Measurements from ENCODE around the gene HEG1.

The HEG1 gene

DNA sequence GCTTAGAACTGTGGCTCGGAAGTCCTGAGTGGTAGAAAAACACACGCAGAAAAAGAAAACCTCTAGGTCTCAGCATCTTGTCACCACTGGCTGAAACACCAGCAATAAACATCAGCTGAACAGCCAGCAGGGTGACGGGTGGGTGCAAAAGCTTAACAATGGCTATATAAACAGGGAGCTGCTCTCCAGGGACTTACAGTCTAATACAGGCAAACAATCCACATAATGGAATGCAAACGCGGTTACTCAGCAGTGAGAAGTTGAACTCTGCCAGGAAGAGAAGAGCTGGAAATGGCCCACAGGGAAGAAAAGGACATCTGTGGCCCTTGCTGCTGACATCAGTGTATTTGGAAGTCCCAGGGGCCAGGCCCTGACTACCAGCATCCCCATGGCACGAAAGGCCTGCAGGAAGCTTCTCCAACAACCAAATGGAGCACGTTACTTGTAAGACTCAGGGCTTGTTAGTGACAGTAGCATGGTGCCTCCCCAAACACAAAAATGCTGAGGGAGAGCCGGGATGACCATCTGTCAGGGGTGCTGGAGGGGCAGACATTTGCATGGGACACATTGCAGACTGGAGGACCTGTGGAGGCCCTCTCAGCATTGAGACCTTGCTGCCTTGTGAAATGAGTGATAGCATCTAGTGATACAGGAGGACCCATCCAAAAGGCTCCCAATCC, 3.0 kb downstream of the HEG1 start:
- TF ChIP-seq, protein P1, sequence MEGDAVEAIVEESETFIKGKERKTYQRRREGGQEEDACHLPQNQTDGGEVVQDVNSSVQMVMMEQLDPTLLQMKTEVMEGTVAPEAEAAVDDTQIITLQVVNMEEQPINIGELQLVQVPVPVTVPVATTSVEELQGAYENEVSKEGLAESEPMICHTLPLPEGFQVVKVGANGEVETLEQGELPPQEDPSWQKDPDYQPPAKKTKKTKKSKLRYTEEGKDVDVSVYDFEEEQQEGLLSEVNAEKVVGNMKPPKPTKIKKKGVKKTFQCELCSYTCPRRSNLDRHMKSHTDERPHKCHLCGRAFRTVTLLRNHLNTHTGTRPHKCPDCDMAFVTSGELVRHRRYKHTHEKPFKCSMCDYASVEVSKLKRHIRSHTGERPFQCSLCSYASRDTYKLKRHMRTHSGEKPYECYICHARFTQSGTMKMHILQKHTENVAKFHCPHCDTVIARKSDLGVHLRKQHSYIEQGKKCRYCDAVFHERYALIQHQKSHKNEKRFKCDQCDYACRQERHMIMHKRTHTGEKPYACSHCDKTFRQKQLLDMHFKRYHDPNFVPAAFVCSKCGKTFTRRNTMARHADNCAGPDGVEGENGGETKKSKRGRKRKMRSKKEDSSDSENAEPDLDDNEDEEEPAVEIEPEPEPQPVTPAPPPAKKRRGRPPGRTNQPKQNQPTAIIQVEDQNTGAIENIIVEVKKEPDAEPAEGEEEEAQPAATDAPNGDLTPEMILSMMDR (IDR thresholded peaks at IDR 0.05): no peak
- Histone ChIP-seq H3K27ac (peak overlapping the region; percentile 96), H3K9me3 (no peaks in the 10 kb centered on the region), H3K36me3 (no peaks in the 10 kb centered on the region), H3K27me3 (no peaks in the 10 kb centered on the region), H3K4me3 (peak overlapping the region; percentile 23 to 83), H3K4me1 (peaks cover 0 to 77% (median 47%) of the 10 kb centered on the region in 4 donors)
- DNase-seq: no peak
- intact Hi-C loops (cut with DNase I; ENCODE audit: low total_unique reads): loop anchor here (10.0 kb wide), 2 partner anchors 92 to 268 kb away; no protein-coding TSS in a partner anchor

DNA sequence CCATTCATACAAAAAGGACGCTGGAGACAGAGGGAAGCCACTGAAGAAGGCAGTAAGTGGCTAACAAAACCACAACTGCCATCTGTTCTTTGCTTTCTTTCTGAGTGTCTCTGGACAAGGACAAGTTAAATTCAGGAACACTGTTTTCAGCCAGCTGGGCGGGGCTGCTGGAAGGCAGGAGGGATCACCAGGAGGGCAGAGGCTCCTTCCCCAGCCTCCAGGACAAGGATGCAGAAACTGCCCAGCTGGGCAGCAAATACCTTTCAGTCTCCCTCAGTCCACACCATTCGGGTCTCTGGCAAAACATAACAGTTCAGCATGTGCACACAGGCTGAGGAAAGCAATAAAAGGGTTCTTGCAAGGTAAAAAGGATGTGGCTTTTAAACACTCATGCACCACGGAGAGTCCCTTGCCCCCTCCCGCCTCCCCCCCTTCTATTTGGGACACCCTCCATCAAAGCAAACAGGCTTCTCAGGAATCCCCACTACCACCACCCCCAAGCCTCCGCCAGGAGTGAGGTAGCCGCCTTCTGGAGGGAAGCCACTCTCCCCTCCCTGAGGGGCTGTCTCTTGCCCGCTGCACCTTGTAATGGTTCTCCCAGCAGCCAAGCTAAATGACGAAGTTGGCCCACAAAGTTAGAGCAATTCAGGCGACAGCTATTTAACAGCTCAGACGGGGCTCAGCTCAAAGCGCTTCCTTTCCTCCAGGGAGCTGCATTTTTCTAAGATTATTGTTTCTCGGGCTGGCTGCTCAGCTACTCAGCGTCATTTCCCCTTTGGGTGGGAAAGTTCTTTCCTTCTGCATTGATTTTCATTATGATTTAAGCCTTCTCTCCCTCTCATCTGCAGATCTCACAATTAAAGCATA, 3.8 kb downstream of the HEG1 start:
- DNase-seq: peak; percentile 64 to 81
- H3K27me3 ChIP-seq: no peaks in the 10 kb centered on the region
- intact Hi-C loops (cut with DNase I; ENCODE audit: low total_unique reads): loop anchor here (10.0 kb wide), 2 partner anchors 93 to 267 kb away; no protein-coding TSS in a partner anchor
- TF ChIP-seq, protein P1 (IDR thresholded peaks at IDR 0.05): no peak
- H3K4me1 ChIP-seq: peaks cover 0 to 69% (median 43%) of the 10 kb centered on the region in 4 donors
- H3K4me3 ChIP-seq: peak overlapping the region; percentile 23 to 83
- H3K27ac ChIP-seq: peak overlapping the region; percentile 96
- no peaks in the 10 kb centered on the region for H3K9me3 ChIP-seq
- H3K36me3 ChIP-seq: no peaks in the 10 kb centered on the region

DNA sequence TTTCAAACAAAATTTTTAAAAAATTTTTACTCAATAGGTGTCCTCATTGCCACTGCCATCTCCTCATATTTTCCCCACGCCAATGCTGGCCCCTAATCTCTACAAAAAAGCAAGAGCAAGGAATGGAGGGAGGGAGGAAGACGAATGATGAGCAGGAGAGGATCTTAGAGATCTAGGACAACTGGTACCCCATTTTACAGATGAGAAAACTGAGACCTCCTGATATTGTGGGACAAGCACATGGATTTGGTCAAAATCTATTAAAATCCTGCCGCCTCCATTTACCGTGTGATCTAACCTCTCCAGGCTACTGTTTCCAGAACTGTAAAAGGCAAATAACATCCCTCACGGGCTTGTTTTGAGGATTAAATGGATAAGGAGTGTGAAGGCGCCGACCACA, 4.6 kb downstream of the HEG1 start:
- TF ChIP-seq, protein P1 (IDR thresholded peaks at IDR 0.05): no peak
- peaks cover 0 to 61% (median 38%) of the 10 kb centered on the region in 4 donors for H3K4me1 ChIP-seq
- H3K27ac ChIP-seq: peak overlapping the region; percentile 96
- intact Hi-C loops (cut with DNase I; ENCODE audit: low total_unique reads): loop anchor here (10.0 kb wide), 2 partner anchors 94 to 266 kb away; no protein-coding TSS in a partner anchor
- no peaks in the 10 kb centered on the region for H3K27me3 ChIP-seq
- no peaks in the 10 kb centered on the region for H3K9me3 ChIP-seq
- no peaks in the 10 kb centered on the region for H3K36me3 ChIP-seq
- no peak for DNase-seq
- no peak overlapping the region for H3K4me3 ChIP-seq

DNA sequence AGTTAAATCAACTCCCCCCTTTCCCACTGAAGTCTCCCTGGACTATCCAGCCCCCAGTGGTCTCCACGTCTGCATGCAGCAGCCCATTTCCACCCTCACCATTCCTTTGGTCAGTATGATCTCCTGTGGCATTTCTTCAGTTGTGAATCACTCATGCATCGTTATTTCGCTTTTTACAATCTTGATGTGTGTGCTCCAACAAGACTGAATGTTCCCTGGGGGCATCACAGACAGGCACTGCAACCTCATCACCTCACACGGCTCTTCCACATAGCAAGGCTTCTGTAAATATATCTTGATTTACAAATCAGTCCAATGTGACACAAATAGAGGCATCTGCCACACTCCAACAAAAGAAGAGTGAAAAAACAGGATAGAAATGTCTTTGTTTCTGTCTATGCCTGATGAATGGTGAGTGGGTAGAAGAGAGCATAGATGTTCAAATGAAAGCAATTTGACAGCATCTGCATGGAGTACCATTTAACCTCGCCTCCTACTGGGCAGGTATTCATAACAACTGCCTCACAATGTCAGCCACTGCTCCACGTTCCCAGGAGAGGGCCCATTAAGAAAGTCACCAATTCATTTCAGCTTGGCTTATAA, 5.2 kb downstream of the HEG1 start:
- Histone ChIP-seq H3K27me3 (no peaks in the 10 kb centered on the region), H3K36me3 (no peaks in the 10 kb centered on the region), H3K4me1 (peaks cover 0 to 66% (median 39%) of the 10 kb centered on the region in 4 donors), H3K4me3 (no peak overlapping the region), H3K27ac (peak overlapping the region in 1 of 2 donors; percentile 96), H3K9me3 (no peaks in the 10 kb centered on the region)
- intact Hi-C loops (cut with DNase I; ENCODE audit: low total_unique reads): loop anchor here (10.0 kb wide), 2 partner anchors 94 to 266 kb away; no protein-coding TSS in a partner anchor
- no peak for DNase-seq
- TF ChIP-seq, protein P1 (IDR thresholded peaks at IDR 0.05): no peak

DNA sequence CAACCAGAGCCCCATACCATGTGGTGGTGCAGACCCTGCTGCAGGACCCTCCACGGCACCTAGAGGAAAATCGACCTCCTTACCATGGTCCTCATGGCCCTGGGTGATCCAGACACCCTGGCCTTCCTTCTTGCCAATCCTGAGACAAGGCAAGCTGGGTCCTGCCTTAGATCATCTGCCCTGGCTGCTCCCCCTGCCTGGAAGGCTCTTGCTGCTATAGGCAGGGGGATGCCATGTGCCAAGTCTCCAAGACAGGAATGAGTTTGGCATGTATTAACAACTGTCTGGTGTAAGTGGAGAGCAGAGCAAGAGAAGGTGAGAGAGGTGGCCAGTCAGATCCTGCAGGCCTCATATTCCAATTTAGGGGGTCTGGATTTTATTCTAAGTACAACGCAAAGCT, 7.5 kb downstream of the HEG1 start:
- H3K4me1 ChIP-seq: peaks cover 0 to 77% (median 52%) of the 10 kb centered on the region in 4 donors
- intact Hi-C loops (cut with DNase I; ENCODE audit: low total_unique reads): loop anchor here (10.0 kb wide), 1 partner anchor 327 kb away; the partner anchor contains the start of gene ZNF148
- H3K4me3 ChIP-seq: no peak overlapping the region
- H3K9me3 ChIP-seq: no peaks in the 10 kb centered on the region
- no peaks in the 10 kb centered on the region for H3K36me3 ChIP-seq
- H3K27ac ChIP-seq: no peak overlapping the region
- TF ChIP-seq, protein P1 (IDR thresholded peaks at IDR 0.05): no peak
- no peak for DNase-seq
- no peaks in the 10 kb centered on the region for H3K27me3 ChIP-seq

All from tibial artery (tissue), 4 donors.